NCI-H1417 treated with DMSO at 0.1 percent for 48 hours (cell line): Measurements from ENCODE around the gene KTN1.

Experiments
- DNase-seq: peaks from one replicate; lab custom pipeline; 2025; lab: John Stamatoyannopoulos, UW

Gene KTN1

GRCh38 chr14:55579724-55580469 is at the start of gene KTN1:
Gene KTN1, plus strand, starts transcription at chr14:55580207. Its CDS starts 31,842 bp downstream, at chr14:55612049.
- DNase-seq: peak; percentile 60

DNA sequence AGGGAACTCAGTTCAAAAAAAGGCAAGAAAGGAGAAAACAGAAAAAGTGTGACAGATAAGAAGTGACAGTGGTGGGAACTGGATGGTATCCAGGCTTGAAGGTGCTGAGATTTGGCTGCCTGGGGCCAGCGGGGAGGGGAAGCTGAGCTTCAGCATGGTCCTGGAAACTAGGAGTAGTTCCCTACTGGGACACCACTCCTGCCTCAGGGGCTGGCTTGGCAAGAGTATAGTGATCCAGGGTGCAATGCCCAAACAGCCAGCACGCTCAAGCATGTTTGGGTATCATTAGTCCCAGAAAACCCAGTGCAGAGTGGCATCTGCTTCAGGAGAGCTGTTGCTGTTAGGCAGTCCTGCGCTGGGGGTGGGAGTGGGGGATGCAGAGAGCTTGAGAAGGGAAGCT is 49.5 kb upstream of the KTN1 start:
- DNase-seq: no peak

DNA sequence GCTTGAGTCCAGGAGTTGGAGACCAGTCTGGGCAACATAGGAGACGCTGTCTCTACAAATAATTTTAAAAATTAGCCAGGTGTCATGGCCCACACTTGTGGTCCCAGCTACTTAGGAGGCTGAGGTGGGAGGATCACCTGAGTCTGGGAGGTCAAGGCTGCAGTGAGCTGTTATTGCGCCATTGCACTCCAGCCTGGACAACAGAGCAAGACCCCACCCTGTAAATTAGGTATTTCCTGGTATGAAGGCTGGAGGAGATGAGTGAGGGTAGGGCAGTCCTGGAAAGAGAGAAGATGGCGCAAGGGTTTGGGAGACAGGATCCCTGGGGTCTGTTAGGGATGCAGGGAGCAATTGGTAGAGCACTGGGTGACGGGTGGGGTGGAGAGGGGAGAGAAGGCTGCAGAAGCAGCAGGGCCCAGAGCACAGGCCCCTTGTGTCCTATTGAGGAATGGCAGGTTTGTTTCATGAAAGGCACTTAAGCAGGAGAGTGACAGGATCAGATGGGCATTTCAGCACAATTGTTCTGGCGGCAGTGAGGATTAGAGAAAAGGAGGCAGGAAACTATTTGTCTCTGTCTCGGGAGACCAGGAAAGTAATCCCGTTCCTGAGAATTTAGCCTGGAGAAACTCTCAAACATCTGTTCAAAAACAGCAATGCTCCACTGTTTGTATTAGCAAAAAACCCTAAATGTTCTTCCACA is 47.2 kb upstream of the KTN1 start:
- no peak for DNase-seq

DNA sequence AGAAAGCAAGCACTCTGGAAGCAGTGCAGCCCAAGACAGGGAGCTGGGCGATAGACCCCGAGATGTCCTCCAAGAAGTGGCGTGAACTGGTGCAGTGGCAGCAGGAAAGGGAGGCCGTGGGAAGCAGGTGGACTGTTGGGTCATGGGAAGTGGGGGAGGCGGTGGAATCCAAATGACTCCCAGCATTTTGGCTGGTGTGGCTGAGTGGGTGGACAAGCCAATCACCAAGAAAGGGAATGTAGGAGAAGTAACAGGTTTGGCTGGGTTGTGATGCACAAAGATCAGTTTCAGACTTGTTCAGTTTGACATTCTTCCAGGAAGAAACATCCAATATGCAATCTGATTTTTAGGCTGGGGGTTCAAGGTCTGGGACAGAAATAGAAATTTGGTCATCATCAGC is 46.0 kb upstream of the KTN1 start:
- DNase-seq: no peak

- no peak for DNase-seq
These were observed 44.3 kb upstream of the KTN1 start for GRCh38 chr14:55535516-55536203.

GRCh38 chr14:55536204-55536708 is 43.8 kb upstream of the KTN1 start:
- DNase-seq: no peak

DNA sequence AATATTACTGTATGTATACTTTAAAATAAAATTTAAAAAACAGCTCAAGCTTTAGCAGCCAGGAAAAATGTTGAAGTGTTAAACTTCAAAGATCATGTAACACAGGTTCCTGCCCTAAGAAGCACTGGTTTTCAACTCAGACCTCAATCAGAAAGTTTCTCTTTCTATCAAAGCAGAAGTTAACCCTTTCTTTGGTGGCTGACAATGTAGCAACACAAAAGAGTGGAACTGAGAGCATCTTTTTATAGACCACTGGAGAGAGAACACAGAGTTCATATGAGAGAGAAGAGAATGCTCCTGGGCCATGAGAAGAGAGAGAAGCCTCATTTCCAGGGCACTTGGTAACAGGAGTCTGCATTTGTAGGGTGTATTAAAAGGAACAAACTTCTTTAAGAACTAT is 42.2 kb upstream of the KTN1 start:
- DNase-seq: no peak

DNA sequence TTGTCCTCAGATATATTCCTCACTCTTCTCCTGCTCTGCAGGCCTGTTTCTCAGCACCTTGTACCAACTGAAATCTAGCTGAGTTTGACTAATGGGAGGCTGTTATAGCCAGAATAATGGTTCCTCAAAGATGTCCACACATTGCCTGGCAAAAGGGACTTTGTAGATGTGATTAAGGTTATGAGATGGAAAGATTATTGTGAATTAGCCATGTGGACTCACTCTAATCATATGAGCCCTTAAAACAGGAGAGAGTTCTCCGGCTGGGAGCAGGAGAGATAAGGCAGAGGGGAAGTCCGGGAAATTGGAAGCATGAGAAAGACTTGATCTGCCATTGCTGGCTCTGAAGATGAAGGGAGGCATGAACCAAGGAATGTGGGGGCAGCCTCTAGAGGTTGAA is 40.0 kb upstream of the KTN1 start:
- DNase-seq: no peak

GRCh38 chr14:55540847-55541773 is 38.9 kb upstream of the KTN1 start:
- DNase-seq: no peak

GRCh38 chr14:55545779-55546178 is 34.2 kb upstream of the KTN1 start:
- no peak for DNase-seq

DNA sequence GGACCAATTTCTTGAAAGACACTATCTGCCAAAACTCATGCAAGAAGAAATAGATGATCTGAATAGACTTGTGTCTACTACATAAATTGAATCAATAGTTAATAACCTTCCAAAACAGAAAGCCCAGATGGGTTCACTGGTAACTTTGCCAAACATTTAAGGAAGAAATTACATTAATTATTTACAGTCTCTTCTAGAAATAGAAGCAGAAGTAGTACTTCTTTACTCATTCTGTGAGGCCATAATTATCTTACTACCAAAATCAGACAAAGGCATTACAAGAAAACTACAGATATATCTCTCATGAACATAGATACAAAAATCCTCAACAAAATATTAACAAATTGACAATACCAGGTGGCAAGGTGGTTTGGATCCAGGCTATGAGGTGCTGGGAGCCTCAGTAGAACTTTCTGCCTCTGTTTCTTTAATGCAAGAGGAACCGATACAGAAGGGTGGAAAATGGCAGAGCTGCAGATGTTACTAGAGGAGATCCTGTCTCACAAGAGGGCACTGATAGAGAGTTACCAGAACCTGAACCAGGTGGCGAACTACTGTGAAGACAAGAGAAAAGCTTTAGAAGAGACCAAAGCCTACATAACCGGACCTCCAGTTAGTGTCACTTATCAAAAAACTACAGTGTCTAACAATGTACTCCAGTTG is 33.7 kb upstream of the KTN1 start:
- DNase-seq: no peak

DNA sequence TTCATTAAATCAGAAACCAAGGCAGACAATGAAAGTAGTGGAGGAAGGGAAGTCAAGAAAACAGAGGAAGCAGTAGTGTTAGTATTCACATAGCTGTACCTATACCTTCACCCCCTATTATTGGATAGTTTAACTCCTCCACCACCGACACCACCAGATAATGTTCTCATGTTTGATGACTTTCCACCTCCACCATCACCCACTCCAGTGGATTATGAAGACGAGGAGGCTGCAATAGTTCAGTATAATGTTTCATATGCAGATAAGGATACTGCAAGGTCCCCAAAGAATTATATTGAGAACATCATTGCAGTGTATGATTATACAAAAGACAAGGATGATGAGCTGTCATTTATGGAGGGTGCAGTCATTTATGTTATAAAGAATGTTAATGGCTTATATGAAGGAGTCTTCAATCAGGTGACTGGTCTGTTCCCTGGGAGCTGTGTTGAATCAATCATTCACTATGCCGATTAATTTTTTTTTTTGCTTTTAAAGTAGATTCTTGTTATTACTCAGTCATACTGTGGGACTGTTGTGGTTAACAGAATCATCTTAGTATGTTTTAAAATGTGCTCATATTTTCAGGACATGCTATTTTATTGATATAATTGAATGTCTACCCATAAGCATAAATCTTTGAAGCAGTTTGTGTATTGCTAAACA is 32.2 kb upstream of the KTN1 start:
- no peak for DNase-seq

- no peak for DNase-seq
These were observed 26.2 kb upstream of the KTN1 start for GRCh38 chr14:55553791-55554190.

- DNase-seq: peak; percentile 12
These were observed 22.9 kb upstream of the KTN1 start for GRCh38 chr14:55556929-55557623.

GRCh38 chr14:55562135-55562534 is 17.9 kb upstream of the KTN1 start:
- no peak for DNase-seq

- no peak for DNase-seq
These were observed 11.4 kb upstream of the KTN1 start for GRCh38 chr14:55568618-55569017.

DNA sequence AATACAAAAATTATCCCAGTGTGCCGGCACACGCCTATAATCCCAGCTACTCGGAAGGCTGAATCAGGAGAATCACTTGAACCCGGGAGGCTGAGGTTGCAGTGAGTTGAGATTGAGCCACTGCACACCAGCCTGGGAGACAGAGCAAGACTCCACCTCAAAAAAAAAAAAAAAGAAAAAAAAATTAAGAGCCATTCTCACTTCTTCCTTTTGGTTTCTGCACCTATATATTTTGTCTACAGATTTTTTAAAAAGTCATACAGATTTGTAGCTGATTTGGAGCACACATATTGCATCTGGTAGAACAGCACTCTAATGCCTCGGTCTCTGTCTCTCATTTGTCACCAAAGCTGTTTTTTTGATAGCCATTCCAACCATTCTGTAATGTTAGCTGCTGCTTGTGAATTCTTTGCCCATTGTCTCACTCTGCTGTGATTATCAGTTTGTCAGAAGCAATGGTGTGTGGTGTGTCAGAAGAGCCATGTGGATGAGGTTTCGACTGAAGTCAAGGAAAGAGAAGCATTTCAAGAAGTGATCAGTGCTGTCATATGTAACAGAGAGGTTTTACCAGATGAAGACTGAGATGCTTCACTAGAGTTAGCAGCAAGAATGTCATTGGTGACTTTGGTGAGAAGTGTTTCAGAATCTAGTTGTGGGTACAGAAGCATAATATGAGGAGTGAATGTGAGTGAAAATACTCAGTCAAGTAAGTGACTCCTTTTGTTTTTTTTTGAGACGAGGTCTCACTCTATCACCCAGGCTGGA is 8.7 kb upstream of the KTN1 start:
- DNase-seq: no peak

DNA sequence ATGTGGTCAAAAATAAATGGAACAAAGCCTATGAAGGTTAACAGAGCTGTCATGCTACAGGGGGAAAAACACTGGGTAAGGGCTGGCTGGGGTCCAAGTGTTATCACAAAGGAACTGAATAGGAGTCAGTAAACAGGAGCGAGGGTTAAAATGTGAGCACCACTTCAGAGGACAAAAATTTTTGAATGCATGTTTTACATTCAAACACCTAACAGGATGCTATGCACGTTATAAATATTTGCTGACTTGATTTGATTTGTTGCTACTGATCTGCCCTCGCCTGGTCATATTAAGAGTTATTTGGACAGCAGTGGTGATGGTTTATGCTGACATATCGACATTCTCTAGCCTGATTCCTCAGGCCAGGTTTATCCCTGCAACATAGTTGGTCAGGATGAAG is 7.4 kb upstream of the KTN1 start:
- DNase-seq: peak; percentile 10

- DNase-seq: no peak
These were observed 5.0 kb upstream of the KTN1 start for GRCh38 chr14:55574988-55575387.
